NT2/D1 (cell line): ENCODE data around the gene RNF32.

Experiments
- SUZ12 ChIP-seq: IDR thresholded peaks from 2 replicates; pipeline ENCODE4 v1.6.1; 2011; ENCODE audit not compliant: insufficient read length, insufficient read depth; ENCODE audit errors: extremely low read depth
- YY1 ChIP-seq: IDR thresholded peaks from 2 replicates; pipeline ENCODE4 v1.6.1; 2011; ENCODE audit not compliant: insufficient read length, insufficient read depth

- TF ChIP-seq SUZ12 (no peak), YY1 (no peak)
Measured at GRCh38 chr7:156611014-156612010, 29.3 kb upstream of the RNF32 start.
